Measurements from ENCODE around the gene CYFIP2.
A peak's percentile ranks its signal among the peaks of the same experiment; 100 is the strongest.

The CYFIP2 gene

DNA sequence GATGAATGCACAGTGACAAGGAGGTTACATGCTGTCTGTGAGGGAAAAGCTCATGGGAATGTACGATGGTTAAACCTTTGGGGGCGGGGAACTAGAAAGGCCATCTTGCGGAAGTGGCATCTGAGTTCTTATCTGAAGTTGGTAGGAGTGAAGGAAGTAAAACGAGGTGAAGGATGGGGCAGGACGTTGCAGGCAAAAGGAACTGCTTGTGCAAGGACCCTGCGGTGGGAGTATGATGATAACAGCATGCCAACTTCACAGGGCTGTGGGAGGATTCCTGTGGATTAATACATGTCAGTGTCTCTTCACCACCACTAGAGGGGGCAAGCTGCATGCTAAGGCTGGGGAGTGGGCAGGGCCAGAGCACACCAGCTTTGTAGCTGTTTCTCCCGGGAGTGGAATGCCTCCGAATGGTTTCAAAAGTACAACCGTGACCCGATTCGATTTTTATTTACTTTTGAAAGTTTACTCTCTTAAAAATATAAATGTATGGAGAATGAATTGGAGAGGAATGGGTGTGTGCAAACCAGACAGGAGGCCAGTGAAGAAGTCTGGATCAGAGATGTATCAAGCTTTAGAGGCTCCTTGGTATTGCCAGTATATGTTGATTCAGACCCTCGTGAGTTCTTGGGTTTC, 62.5 kb downstream of the CYFIP2 start:
- DNase-seq = peak; percentile 80

DNA sequence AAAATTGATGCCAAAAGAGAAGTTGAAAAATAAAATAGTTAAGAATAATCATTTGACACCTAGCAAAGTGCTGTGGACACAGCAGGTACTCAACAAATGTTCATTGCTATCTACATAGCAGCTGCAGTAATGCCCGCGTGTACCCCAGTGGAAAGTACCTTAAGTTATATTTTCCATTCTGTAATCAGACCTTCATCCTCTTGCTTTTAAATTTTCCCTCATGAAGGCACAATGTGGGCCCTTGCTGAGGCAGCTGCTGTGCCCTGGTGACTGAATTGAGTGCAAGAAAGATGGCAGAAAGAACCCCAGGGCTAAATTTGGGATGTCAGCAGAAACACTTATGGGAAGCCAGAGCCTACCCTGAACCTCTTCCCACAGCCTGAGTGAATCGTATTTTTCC, 65.9 kb downstream of the CYFIP2 start:
- no peak for DNase-seq

DNA sequence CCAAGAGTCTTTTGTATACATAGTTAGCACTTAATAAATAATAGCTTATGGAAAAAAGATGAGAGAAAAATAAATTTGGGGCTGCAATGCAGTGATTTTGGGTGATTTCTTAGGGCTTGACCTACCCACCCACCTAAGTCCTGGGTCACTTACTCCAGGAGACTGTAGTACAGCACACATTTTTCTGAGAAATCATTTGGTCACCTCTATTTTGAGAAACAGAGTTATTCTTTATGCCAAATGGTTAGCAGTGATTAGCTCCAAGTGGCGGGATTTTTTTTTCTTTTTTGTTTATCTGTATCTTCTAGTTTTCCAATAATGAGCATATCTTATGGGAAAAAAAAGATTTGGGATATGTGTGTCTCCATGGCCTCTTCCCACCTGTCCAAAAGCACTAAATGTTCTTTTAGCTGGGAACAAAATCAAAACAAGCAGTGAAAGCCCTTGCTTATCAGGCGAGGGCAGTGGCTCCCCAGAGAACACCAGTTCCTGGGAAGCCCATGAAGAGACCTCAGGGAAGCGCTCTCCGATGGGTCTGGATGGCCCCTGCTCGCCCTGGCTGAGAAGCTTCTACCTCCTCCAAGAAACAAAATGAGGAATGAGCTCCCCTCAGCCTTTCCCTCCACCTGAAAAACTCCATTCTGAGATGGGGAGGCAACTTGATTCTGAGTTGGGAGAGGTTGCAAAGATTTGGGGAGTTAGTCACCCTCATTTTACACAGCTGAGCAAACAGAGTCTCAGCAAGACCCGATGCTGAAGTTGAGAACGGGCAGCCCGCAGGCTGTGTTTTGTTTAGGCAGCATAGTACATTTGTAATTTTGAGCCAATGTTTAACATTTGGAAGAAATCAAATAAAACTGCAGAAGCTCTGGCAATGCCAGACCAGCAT, 69.9 kb downstream of the CYFIP2 start:
- DNase-seq = peak; percentile 53

GRCh38 chr5:157336423-157336744, 70.5 kb downstream of the CYFIP2 start:
- DNase-seq = no peak

GRCh38 chr5:157339409-157339808, 73.5 kb downstream of the CYFIP2 start:
- no peak for DNase-seq

GRCh38 chr5:157342822-157343402, 77.0 kb downstream of the CYFIP2 start:
- DNase-seq = peak; percentile 13

DNA sequence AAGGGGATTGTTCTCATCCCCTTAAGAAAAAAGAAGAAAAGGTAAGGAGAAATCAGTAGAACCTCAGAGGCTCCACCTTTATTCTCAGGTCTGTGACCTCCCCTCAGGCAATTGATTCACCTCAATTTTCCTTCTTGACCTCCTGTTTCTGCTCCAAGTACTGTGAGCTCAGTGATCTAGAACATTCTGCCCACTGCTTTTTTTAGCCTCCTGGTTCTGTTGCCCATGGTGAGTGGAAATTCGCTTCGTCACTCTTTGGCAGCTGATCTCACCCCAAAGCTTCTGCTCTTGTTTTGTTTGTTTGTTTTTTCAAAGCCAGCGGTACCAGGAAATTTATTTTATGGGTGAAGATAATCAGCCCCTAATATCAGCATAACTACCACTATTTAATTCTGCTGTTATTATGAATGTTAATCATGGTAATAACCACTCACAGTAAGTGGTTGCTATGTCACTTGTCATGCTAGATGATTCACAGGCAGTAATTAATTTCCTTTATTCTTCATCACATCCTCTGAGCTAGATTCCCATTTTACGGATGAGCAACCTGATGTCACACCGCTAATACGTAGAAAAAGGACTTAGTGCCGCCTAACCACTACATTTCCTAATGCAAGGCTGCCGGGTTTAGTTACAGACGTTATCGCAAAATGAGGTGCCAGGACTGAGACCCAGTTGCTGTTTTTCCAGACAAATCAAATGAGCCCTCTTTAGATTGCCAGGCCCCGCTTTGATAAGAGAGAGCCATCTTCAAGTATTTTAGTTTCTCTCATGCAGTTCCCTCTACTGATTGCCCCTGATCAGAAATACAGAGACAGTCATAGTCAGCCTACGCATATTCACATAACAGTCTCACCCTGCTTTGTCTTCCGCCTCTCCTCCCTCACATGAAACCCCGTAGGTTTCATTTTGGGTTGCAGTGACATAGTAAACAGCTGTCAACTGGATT, 78.2 kb downstream of the CYFIP2 start:
- DNase-seq = no peak

DNA sequence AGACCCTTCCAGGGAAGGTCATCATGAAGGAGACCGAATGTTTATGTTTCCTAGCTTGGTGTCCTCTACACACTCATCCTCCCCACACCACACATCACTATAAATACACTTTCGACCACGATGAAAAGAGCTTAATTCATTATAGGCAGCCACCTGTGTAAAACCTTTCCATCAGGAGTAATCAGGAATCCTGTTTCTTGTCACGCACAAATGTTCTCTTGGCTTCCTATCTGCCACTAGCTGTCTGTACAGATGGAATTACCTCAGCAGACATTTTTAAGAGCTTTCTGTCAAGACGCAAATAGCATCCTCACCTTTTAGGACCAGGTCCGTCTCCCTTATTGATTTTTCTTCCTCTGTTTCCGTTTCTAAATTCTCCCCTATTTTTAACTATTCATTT, 79.1 kb downstream of the CYFIP2 start:
- DNase-seq = no peak

DNA sequence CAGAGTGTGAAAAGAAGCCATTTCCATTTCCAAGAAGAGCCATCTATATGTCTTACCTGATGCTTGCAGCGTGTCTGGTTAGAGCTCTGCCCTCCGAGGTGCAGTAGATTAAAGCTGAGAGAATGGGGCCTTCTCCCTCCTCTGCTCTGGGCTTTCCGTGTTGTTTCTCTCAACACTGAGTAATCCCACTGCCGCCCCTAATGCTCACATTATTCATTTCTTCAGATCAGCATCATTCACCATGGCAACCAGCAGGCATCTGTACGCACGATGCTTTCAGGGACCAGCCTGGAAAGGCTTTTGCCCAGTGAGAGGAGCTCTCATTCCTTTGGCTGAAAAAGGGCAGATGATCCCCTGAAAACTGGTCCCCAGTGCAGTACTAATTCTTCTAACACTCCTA, 79.6 kb downstream of the CYFIP2 start:
- no peak for DNase-seq

DNA sequence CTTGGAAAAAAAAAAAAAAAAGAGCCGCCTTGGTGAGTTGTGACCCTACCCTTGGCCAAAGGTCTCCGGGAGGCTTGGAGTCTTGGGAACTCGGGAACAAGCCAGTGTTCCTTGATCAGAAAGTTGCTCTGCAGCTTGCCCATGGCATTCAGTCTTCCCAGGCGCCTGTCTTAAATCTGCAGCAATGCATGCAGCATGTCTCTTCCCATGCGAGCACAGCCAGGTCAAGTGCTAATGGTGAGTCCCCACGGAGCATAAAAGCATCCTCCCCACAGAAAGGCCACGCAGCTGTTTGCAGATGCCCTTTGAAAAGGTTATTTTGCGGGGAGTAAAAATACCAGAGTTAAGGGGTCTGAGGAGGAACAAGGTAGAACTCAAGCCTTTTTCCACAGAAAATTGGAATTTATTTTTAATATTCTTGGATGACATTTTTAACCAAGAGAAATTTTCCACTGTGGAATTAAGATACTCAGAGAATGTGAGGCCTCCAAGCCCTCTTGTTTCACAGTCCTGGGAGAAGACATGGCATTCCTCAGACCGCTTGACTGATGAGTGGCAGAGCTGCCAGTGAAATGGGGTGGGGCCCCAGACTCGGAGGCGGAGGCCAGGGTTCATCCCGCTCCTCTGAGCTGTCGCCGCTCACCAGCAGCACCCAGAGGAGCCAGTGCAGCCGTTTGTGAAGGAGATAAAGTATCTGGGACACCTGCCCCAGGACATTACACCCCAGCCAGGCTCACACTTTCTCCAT, 81.6 kb downstream of the CYFIP2 start:
- no peak for DNase-seq

- no peak for DNase-seq
These were observed 82.1 kb downstream of the CYFIP2 start for GRCh38 chr5:157348049-157348400.

DNA sequence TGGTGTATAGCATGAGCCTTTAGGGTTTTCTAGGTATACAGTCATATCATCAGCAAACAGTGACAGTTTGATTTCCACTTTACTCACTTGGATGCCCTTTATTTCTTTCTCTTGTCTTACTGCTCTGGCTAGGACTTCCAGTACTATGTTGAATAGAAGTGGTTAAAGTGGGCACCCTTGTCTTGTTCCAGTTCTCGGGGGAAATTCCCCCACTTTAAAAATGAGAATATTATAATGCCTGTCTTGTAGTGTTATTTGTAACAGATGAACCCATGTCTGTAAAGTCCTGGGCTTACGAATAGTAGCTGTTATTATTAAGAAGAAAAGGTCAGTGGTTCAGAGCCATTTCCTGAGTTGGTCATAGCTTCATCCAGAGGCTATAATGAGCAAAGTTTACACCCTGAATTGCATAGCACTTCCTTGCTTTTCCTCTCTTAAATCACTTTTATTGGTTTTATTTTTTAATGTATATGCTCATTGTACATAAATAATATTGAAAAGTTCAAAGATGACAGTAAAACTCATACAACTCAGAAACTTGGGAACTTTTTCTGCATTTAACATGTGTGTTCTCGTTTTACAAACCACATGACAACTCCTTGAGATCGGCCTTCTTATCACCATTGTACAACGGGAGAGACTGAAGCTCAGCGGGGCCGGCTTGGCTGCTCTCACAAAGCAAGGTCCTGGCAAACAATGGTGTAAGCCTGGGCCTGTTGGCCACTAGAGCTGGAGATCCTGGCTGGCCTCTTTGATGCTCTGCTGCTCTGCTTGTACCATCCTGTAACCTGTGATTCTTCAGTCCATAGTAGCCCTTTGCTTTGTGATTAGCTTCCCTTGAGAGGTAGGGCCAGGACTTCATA, 85.2 kb downstream of the CYFIP2 start:
- no peak for DNase-seq

GRCh38 chr5:157351802-157352092, 85.8 kb downstream of the CYFIP2 start:
- DNase-seq = no peak

- no peak for DNase-seq
These were observed 86.9 kb downstream of the CYFIP2 start for GRCh38 chr5:157352756-157353340.

DNA sequence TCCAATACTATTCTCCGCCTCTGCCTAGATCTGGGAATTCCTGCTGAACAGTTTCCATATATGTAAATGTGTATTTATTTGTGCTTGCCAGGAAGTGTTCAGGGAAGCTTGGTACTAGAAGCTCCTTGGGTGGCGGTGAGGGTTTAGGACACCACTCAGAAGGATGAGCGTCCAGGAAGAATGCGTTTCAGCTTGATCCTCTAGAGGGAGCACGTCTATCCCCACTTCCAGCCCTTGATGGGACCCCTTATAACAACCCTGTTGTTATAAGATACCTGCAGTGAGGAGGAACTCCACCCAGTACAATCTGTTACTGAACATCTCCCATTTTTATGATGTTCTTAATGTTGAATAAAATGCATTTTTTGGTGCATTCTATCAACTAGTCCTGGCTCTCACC, 88.9 kb downstream of the CYFIP2 start:
- no peak for DNase-seq

DNA sequence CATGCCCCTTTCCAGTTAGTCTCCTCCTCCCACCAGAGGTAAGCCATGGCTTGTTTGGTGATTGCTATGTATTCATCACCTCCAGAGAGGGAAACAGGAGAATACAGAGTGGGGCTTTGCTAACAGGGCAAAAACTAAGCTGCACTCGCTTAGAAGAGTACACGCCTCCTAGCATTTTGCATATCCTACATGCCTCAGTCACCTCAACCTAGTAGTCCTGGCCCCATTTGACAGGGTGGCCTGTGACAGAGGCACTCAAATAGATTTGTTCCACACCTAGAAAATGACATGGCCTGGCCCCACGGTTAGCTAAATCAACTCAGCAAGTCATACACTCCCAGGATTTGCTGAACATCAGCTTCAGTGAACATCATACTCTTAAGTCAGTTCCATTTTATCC, 90.7 kb downstream of the CYFIP2 start:
- no peak for DNase-seq

DNA sequence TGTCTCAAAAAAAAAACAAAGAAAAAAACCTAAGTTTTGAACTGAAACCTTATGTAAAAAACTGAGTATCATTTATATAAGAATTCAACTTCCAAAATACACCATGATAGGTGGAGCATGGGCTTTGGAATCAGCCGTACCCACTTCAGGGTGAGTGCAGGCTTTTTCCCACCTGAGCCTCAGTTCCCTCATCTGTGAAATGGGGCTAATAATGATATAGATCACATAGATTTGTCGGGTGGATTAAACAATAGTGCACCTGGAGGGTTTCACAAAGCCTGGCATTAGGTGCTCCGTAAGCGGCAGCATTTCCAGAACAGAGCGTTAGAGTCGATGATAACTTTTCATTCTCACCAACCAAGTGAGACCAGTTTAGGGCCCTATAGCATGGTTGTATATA, 91.9 kb downstream of the CYFIP2 start:
- DNase-seq = no peak

- DNase-seq = no peak
These were observed 92.9 kb downstream of the CYFIP2 start for GRCh38 chr5:157358871-157359270.

DNA sequence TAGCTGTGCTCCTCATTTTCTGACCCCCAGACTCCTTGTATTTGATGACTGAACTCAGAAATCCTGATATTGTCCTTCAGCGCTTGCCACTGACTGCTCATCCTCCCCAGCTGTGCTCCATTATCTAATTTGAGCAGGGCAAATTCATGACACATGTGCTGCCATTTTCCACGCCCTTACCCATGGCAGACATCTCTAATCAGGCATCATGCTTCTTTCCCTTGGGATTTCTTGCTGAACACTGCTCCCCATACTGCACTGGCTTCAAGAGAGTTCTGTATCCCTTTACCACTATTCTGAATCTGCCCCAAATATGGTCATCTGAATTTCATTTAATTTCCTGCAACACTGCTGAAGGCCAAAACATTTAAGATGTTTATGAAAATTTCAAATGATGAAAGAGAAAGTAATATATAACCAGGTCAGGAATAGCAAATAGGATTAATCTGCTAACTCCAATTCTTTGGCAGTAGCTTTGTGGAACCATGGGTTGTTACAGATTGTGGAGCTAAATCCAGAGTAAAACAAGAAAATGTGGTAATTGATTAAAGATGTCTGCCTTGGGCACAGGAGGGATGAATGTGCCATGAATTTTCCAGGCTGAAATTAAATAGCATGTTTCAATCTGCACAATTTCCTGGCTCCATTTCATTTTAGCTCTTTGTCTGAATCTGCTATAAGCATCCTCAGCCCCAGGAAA, 93.6 kb downstream of the CYFIP2 start:
- peak; percentile 51 for DNase-seq

DNA sequence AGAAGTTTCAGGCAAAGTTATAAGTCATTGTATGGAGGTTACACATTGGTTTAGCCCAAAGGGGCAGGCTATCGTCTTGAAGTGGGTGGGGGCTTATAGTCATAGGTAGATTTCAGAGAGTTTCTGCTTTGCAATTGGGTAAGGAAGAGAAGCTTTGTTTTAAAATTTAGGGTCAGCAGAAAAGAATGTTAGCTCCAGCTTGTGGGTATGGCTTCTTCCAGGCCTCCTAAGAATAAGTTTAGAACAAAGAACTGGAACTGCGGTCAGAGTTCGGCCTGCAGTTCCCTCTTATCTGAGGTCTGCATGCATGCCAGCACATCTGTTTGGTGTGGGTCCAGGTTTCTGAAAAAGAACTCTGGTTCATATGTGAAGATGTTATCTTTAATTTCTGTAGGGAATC, 96.1 kb downstream of the CYFIP2 start:
- peak; percentile 39 for DNase-seq

GRCh38 chr5:157362502-157362901, 96.6 kb downstream of the CYFIP2 start:
- no peak for DNase-seq
